ENCODE results near the gene HEATR5B.
"Not testable (repeated sequence)": the region's sequence is repeated elsewhere in the genome, so short reads cannot be mapped to it uniquely, and the experiment has no call there.

HEATR5B gene

DNA sequence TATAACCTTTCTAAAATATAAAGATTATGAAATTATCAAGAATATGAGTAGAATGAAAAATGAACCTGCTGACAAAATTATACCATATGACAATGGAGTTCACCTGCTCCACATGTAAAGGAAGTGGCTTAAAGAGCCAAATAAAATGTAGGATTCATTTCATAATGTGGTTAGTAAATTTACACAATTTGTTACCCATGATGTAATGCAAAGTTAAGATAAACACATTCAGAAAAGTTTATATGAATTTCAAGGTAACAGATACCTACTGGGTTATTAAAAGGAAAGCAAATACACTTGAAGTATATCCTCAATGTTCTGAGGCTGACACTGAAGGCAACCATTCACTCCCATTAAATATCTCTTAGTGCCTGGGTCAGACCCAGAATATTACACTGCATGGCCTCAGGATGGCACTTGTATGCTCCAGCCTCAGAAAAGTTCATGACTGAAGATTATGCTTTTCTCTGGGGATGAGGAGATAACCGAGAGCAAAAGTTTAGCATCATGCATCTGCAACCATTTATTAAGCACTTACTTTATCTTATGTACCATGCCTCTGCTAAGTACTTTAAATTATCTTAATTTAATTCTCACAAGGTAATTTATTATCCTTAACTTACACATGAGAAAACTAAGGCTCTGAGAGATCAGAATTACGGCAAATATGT is 124.0 kb downstream of the HEATR5B start:
- FAIRE-seq, result no peak
- DNase-seq (ENCODE audit: insufficient read length), result no peak
- no peak for TF ChIP-seq POLR2AphosphoS5 (IDR thresholded peaks at IDR 0.05; ENCODE audit: low read depth, low read length)
- TF ChIP-seq TAF1 (IDR thresholded peaks at IDR 0.05; ENCODE audit: borderline replicate concordance, low read depth, low read length), result no peak
- no peak for TF ChIP-seq POLR2A (IDR thresholded peaks at IDR 0.05; ENCODE audit: low read depth, low read length)

DNA sequence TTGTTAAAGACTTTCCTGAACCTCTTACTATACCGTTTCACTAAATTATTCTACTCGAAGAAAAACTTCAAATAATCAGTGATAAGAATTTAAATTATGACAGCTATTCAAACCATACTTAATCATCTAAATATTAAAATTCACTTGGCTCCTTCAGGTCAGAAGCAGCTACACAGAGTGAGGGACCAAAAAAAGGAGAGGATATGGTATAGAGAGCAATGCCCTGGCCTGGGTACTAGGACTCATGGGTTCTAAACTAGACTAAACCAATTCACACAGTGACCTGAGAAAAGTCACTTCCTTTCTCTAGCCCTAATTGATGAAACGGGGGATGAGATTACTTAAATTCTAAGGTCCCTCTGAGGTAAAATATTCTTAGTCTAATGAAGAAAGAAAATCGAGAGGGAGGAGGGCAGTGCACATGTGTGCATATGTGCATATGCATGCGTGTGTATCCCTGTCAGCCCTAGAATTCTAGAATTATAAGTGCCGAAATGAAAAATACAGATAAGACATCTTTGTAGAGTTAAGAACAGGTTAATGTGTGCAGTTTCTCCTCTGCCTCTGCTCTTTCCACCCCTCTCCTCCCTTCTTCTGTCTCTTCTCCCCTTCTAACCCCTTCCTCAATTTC is 129.1 kb downstream of the HEATR5B start:
- FAIRE-seq (no peak), DNase-seq (ENCODE audit: insufficient read length) (no peak)
- TF ChIP-seq POLR2AphosphoS5 (IDR thresholded peaks at IDR 0.05; ENCODE audit: low read depth, low read length) (no peak), POLR2A (IDR thresholded peaks at IDR 0.05; ENCODE audit: low read depth, low read length) (no peak), TAF1 (IDR thresholded peaks at IDR 0.05; ENCODE audit: borderline replicate concordance, low read depth, low read length) (no peak)

DNA sequence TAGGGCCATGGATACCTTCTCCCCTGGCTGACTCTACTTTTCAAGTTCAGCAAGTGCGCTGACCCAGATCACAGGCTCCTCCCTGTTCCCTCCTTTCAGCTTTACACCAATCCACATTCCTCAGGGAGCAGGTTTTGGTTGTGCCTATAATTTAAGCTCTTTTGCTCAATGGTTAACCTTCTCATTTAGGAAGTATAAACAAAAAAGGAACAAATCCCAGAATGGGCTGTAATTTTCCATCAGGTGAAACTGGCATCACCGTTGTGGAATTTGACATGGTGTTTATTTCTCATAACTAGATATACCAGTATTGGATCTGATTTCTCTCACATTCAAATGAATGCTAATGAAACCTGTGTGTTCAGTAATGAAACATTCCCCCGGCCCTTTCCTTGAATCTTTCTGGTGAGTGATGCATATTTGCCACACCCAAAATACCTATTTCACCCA is 131.4 kb downstream of the HEATR5B start:
- FAIRE-seq, result no peak

DNA sequence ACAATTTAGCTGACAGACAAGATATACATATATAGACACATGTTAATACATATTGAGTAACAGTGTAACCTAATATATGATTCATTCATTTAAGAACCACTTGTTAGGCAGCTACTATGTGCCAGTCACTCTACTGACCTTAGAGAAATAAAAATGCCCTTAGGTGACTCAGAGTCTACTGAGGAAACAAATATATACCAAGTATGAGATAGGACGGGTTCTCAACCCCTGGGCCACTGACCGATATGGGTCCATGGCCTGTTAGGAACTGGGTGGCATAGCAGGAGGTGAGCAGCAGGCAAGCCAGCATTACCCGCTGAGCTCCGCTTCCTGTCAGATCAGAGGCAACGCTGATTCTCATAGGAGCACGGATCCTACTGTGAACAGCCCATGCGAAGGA is 132.6 kb downstream of the HEATR5B start:
- FAIRE-seq (no peak), DNase-seq (ENCODE audit: insufficient read length) (no peak)
- no peak for TF ChIP-seq TAF1 (IDR thresholded peaks at IDR 0.05; ENCODE audit: borderline replicate concordance, low read depth, low read length)
- TF ChIP-seq POLR2A (IDR thresholded peaks at IDR 0.05; ENCODE audit: low read depth, low read length), result no peak
- TF ChIP-seq POLR2AphosphoS5 (IDR thresholded peaks at IDR 0.05; ENCODE audit: low read depth, low read length), result no peak

More for the DNA sequence above, 131.4 kb downstream of the HEATR5B start:
- TF ChIP-seq TAF1 (IDR thresholded peaks at IDR 0.05; ENCODE audit: borderline replicate concordance, low read depth, low read length), result no peak
- TF ChIP-seq POLR2A (IDR thresholded peaks at IDR 0.05; ENCODE audit: low read depth, low read length), result no peak
- no peak for TF ChIP-seq POLR2AphosphoS5 (IDR thresholded peaks at IDR 0.05; ENCODE audit: low read depth, low read length)
- no peak for DNase-seq (ENCODE audit: insufficient read length)

DNA sequence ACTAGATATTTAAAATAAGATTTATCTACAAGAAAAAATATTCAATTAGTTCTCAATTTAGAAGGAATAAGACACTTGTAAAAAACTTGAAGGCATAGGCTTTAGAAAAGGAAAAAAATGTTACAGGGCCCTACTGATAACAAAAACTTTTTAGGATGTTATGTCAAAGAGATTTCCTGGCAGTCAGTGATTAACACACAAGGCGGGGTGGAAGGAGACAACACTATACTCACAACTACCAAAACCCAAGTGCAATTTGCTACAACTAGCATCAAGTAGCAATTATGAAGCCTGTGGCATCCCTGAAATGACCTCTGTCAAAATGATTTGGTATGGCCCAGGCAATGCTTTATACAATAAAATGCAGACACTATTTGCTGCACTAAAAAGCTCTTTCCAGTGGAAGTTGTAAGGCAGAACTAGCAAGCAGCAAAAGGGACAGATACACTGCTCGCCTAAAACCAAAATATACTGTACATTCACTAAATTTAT is 133.1 kb downstream of the HEATR5B start:
- TF ChIP-seq POLR2A (IDR thresholded peaks at IDR 0.05; ENCODE audit: low read depth, low read length) (no peak), POLR2AphosphoS5 (IDR thresholded peaks at IDR 0.05; ENCODE audit: low read depth, low read length) (no peak), TAF1 (IDR thresholded peaks at IDR 0.05; ENCODE audit: borderline replicate concordance, low read depth, low read length) (no peak)
- DNase-seq (ENCODE audit: insufficient read length), result no peak
- FAIRE-seq, result no peak

DNA sequence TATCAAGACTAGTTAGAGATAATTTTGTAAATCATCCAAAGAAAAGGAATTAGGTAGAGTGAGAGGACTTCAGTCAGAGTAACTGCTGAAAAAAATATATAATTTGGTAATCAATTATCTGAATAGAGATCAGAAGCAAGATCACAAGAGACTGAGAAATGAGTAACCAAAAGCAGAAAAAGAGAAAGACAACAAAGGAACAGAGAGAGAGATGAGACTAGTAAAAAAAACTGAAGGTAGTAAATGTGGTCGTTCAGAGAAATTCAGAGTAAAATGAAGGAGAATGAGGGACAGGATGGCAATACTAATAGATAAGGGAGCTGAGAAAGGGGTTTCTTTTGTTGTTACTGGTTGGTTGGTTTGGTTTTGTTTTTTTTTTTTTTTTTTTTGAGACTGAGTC is 134.3 kb downstream of the HEATR5B start:
- TF ChIP-seq POLR2AphosphoS5 (IDR thresholded peaks at IDR 0.05; ENCODE audit: low read depth, low read length) (no peak), TAF1 (IDR thresholded peaks at IDR 0.05; ENCODE audit: borderline replicate concordance, low read depth, low read length) (no peak), POLR2A (IDR thresholded peaks at IDR 0.05; ENCODE audit: low read depth, low read length) (no peak)
- no peak for FAIRE-seq
- DNase-seq (ENCODE audit: insufficient read length), result no peak

DNA sequence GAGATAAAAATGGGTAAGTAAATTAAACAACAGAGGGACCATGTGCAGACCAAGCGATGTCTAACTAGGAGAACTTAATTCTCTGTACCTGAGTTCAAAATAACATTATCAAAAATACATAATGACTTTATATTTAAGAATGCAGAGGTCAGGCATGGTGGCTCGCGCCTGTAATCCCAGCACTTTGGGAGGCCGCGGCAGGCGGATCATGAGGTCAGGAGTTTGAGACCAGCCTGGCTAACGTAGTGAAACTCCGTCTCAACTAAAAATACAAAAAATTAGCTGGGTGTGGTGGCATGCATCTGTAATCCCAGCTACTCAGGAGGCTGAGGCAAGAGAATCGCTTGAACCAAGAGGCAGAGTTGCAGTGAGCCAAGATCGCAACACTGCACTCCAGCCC is 138.9 kb downstream of the HEATR5B start:
- not testable (repeated sequence) for FAIRE-seq; DNase-seq (ENCODE audit: insufficient read length)

DNA sequence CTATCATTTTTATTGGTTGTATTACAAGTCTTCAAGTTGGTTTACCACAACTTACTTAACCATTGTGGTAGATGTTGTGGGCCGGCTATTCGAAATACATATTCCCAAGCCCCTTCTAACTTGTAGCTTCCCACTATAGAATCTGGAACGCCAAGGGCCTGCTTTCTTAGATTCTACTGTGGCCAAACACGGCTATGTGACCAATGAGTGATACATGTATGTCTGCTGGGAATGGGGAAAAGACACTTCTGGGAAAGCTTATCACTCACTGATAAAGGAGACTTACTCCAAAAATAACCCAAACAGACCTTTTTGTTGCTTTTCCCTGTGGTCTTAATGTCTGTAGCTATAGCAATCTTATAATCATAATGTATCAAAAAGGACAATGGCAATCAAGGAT is 142.3 kb downstream of the HEATR5B start:
- DNase-seq (ENCODE audit: insufficient read length) (no peak), FAIRE-seq (no peak)
- no peak for TF ChIP-seq POLR2A (IDR thresholded peaks at IDR 0.05; ENCODE audit: low read depth, low read length)
- no peak for TF ChIP-seq TAF1 (IDR thresholded peaks at IDR 0.05; ENCODE audit: borderline replicate concordance, low read depth, low read length)

DNA sequence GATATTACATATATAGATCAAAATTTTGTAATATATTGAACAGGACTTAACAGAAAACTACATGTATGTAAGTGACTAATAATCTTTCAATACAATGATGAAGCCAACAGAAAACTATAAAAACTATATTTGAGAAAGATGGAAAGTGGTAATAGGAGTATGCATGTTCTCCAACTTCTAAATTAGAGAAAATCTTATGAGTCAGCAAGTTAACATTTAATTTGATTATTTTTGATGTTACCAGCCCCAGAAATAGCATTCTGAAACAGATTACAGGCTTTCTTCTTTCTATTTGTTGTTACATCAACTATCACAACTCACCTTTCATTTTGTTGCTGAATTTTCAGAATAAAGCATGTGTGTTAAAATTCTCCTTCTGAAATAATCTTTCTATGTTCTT is 147.6 kb downstream of the HEATR5B start:
- FAIRE-seq; DNase-seq (ENCODE audit: insufficient read length): not testable (repeated sequence)

DNA sequence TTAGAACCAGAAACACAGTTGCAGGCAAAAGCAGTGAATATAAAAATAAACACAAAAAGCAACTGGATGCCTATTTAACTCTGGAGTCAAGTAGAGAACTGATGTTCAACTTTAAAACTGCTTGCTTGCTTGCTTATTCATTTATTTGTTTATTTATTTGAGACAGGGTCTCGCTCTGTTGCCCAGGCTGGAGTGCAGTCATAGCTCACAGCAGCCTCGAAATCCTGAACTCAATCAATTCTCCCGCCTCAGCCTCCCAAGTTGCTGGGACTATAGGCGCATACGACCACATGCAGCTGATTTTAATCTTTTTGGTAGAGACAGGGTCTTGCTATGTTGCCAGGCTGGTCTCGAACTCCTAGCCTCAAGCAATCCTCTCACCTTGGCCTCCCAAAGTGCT is 152.5 kb downstream of the HEATR5B start:
- FAIRE-seq; DNase-seq (ENCODE audit: insufficient read length): not testable (repeated sequence)
